ENCODE results near the gene MYO1D.

MYO1D gene

DNA sequence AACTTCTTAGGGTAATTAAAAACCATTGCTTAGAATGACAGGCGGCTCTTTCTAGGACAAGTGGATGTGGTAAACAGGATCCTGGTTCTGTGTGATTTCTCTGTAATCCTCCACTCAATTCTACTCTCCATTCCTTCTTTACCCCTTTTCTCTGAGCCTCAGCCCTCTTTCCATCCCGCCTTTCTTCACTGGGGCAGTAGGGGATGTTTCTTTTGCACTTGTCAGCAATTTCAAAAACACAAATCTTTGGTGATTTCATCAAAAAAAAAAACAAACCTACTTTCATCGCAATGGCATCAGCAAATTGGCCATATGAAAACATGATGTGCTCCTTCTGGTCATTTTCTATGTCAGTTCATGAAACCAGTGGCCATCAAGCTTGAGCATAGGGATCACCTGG lies 285.5 kb downstream of the MYO1D start:
- no peak overlapping the region for H3K4me3 ChIP-seq (ENCODE audit: low read depth, low read length)

DNA sequence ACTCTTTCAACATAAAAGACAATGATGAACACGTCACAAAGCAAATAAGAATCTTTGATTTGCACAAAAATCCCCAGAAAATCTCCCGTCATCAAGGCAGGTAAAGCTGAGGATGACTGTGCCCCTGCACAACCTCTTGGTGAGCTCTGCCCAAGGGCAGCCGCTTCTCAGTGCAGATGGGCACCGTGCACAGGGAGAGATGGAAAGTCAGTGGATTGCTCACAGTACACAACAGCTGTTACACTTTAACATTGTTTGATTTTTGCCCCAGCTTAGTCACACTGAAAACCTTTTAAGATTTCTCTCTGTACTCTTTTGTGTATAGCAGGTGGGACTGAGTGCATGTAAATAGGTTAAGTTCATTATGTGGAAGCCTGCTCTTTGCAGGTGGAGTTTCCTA lies 285.9 kb downstream of the MYO1D start:
- no peak overlapping the region for H3K4me3 ChIP-seq (ENCODE audit: low read depth, low read length)

DNA sequence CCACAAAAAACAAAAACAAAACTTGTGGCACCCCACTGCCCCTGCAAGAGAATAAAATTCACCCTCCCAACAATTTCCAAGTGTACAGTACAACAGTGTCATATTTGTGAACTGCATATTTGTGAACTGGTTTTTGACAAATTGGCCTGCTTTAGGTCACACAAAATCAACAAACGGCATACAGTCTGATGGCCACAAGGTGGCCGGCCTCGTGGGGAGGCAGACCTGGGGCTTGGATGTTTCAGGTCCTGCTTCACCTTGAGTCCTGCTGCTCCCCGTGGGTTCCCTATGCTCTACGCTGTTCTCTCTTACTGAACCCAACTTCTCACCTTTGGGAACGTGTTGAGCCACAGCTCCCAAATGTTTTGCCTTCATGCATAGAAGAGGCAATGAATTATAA lies 287.9 kb downstream of the MYO1D start:
- H3K4me3 ChIP-seq (ENCODE audit: low read depth, low read length), result no peak overlapping the region

DNA sequence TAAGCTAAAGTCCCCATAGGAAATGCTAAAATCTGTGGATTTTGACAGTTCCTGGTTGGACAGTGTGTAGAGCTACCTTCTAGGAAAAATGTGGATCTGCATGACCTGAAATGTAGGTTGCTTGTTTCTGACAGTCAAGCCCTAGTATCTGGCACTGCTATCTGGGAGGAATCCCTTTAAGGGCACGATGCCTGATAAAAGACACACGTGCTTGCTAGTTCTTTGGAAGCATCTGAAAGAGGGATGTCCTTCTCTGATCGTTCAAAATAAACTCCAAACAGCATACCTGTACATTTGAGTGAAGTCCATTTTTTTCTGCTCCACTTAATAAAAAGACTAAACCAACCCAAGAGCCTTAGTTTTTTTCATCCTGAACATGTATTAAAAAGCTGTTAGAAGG lies 288.8 kb downstream of the MYO1D start:
- no peak overlapping the region for H3K4me3 ChIP-seq (ENCODE audit: low read depth, low read length)

DNA sequence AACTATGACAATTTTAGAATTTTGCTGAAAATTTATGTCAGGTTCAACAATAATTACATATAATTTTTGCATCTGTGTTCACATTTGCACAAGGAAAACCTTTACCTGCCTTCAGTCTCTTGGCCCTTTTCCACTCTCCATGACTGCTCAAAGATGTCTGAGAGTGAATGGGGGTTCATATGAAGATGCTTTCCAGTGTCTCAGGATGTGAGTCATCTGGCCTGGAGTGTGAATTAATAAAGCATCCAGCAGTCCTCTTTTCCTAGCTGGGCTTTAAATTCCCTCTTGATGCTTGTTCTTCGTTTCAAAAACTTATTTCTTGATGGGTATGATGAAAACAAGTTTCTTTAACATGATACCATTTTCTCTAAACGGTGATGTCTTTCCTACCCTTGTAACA lies 290.3 kb downstream of the MYO1D start:
- no peak overlapping the region for H3K4me3 ChIP-seq (ENCODE audit: low read depth, low read length)

DNA sequence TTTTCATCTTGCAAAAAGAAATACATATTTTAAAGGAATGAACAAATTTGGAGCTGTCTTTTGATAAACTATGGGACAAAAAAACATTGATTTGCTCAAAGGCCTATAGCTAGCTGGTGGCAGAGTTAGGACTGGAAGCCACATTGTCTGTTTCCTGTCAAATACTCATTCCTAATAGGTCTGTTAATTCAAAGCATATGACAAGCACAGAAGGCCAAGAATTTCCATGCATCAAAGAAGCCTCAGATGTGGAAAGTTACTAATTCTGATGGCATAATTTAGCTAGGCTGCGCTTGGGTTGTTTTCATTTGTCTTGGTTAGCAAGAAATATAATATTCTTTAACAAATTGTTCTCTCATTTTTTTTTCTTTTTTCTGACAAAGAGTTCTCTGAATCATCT lies 292.1 kb downstream of the MYO1D start:
- no peak overlapping the region for H3K4me3 ChIP-seq (ENCODE audit: low read depth, low read length)

DNA sequence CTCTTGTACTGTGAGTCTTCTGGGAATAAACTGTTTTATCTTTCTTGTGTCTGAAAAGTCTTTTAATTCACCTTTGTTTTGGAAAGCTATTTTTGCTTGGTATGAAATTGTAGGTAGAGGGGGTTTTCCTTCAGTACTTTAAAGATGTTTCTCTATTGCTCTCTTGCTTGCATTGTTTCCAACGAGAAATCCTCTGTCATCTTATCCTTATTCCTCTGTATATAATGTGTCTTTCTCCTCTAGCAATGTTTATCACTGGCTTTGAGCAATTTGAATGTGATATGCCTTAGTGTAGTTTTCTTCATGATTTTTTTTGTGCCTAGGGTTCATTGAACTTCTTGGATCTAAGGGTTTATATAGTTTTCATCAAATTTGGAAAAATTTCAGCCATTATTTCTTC lies 293.9 kb downstream of the MYO1D start:
- no peak overlapping the region for H3K4me3 ChIP-seq (ENCODE audit: low read depth, low read length)

DNA sequence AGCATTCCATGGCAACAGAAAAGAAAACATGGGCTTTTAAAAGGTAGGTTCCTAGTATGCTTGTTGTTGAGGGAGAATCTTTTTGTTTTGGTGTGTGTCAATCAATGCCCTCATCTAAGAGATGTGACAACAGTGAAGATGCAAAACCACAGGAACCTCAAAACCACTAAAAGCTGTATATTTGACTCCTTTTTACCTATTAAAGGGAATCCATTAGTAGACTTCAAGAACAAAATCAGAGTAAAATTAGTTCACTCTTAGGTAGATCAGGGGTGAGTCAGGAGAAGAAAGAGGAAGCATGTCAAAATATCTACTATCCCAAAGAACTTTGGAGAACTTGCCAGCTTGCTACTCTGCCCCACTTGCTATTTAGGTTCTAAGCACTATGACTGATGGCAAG lies 301.1 kb downstream of the MYO1D start:
- no peak overlapping the region for H3K4me3 ChIP-seq (ENCODE audit: low read depth, low read length)

DNA sequence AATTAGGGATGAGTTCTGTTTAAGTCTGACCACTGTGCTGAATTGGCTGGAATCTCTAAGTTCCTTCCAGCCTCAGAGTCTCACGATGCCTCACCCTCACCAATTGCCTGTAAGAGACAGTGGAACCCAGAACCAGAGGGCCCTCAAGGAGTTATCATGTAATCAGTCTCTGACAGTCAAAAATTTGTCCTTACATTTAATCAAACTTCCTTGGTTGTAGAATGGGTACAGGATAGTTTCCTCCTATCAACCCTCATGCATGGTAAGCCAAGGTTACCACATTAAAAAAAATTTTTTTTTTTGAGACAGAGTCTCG lies 306.9 kb downstream of the MYO1D start:
- H3K4me3 ChIP-seq (ENCODE audit: low read depth, low read length), result no peak overlapping the region

DNA sequence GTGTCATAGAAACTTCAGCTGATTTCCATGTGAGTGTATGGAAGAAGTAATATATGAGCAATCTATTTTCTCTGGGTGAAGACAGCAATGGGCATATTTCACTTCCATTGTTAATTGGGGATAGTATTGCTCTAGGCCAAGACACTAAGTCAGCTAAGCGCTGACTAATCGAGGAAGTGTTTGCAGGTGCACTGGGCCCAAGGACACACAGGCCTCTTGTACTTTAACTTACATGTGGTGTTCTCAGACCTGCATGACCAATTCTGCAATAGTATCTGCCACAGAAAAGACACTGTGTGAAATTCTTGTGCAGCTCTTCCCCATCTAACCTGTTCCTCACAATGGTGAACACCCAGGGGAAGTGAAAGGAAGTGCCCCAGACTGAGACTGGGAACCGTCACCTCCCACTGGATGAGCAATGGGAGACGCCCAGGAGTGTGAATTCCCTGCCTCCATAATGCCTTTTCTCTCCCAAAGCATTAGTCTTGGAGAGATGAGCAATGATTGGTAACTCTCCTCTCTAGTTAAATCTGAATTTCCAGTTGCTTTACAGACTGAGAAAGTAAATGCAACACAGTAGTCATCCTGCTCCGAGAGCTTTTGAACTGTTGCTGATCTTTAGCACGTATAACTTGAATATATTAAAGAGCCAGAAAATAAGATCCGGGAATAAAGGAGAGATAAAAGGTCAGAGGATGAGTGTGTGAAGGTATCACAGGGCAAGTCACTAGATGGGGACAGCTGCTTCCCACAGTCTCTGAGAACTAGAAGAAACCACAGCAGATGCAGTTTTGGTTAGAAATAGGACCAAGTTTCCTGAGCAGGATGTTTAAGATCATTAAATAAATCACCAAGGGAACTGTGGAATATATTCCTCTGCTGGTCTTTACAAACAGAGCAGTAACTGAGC lies 307.5 kb downstream of the MYO1D start:
- H3K4me3 ChIP-seq (ENCODE audit: low read depth, low read length), result no peak overlapping the region

DNA sequence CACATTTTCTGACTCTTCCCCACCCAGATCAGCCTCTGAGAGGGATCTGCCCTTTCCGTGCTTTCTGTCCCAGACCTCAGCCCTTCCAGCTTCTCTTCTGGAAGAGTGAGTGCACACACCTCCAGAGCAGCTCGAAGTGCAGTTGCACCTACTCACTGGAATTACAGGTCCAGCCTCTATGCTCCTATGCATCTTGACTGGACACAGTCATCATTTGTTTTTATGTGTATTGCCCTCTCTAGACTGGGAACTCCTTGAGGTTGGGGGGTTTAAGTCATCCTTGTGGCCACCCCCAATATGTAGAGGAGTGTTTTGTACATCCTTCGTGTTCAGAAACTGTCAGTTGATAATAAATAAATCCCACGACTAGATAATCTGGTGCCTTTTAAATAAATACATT lies 308.2 kb downstream of the MYO1D start:
- no peak overlapping the region for H3K4me3 ChIP-seq (ENCODE audit: low read depth, low read length)

DNA sequence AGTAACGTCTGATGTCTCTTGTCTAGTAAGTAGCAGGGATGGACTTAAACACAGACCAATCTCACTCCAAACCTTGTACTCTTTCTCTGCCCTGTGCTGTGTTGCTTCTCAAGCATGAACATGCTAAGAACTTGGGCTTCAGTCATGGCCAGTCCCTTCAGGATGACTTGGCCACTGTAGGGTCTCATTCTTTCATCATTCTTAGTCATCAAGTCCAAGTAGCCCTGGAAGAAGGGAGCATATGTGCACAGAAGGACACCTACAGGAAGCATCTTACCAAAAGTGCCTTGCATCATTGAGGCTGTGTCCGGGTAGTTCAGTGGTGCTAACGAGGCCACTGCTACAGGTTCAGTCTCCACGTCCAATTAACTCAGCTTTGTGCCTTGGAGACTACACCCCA lies 309.4 kb downstream of the MYO1D start:
- H3K4me3 ChIP-seq (ENCODE audit: low read depth, low read length), result no peak overlapping the region

DNA sequence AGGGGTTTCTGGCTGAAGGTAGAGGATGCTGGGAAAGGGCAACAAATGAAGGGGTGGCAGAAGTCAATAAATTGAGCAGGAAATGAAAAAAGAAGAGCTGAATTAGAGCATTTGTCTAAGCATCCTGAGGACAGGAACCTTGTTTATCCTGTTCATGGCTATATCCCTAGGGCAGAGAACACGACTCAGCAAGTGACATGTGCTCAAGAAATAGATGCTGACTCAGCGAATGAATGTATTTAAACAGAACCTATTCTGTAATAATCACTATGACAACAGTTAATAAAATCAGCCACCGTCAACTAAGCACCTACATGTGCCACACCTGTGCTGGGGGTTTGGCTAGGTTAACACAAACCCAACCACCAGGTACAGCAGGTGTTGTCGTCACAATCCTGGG lies 309.8 kb downstream of the MYO1D start:
- H3K4me3 ChIP-seq (ENCODE audit: low read depth, low read length), result no peak overlapping the region

DNA sequence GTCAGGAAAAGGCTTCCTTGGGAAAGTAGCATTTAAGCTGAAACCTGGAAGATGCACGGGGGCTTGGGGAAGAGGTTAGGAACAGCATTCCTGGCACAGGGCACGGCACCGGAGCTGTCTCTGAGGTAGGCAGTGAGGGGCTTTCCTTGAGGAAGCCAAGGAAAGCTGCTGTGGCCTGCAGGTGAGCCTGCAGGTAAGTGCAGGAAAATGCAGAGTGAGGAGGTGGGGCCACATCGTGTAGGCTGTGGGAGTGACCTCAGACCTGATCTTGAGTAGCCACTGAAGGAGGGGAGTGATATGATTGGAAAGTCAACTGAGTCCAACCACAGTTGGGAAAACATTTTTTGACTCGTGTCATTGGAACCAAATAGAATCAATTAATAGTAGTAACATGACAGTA lies 310.6 kb downstream of the MYO1D start:
- no peak overlapping the region for H3K4me3 ChIP-seq (ENCODE audit: low read depth, low read length)

DNA sequence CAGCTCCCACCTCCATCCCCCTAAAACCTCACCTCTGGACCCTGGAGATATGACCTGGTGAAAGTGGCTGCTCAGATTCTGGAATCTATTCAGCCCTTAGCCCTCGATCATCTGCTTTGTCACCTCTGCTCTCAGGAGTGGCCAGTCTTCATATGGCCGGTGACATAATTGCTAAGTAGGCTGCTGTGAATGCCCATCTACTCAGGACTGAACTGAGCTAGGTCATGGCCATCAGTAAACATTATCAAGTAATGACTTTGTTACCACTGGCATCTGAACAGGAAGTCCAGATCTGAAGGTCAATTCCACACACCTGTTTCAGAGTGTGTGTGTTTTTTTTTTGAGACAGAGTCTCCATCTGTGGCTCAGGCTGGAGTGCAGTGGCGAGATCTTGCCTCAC lies 311.5 kb downstream of the MYO1D start:
- H3K4me3 ChIP-seq (ENCODE audit: low read depth, low read length), result no peak overlapping the region

DNA sequence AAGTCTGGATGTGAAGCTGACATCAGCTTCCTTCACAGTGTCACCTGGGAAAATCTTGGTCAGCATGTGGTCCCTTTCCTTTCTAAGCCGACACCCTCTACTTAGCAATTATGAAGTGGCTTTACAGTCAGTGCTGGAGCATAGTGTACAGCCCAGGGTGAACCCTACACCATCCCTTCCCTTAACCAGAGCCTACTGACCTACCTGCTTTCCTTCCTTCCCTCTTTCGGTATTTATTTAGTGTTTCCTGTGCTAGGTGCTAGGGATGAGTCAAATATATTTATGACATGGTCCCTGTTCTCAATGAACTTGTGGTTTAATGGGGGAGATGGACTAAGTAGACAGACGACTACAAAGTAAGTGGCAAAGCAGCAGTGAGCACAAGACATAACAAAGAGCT lies 312.6 kb downstream of the MYO1D start:
- no peak overlapping the region for H3K4me3 ChIP-seq (ENCODE audit: low read depth, low read length)

DNA sequence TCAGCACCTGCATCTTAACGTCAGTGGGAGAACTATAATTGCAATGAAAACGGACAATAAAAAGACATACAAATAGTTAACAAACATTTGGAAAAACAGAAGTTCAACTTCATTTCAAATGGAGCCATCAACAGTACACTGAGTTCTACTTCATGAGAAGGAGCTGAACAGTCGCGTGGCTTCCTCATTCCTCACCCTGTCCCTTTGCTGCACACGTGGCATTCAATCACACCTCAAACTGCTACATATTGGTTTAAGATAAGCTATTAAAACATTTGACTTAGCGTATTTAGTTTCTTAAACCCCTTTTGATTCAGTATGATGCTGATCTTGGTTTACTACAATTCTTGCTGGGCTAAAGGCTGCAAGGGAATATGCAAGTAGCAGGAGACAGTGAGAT lies 313.3 kb downstream of the MYO1D start:
- H3K4me3 ChIP-seq (ENCODE audit: low read depth, low read length), result no peak overlapping the region

DNA sequence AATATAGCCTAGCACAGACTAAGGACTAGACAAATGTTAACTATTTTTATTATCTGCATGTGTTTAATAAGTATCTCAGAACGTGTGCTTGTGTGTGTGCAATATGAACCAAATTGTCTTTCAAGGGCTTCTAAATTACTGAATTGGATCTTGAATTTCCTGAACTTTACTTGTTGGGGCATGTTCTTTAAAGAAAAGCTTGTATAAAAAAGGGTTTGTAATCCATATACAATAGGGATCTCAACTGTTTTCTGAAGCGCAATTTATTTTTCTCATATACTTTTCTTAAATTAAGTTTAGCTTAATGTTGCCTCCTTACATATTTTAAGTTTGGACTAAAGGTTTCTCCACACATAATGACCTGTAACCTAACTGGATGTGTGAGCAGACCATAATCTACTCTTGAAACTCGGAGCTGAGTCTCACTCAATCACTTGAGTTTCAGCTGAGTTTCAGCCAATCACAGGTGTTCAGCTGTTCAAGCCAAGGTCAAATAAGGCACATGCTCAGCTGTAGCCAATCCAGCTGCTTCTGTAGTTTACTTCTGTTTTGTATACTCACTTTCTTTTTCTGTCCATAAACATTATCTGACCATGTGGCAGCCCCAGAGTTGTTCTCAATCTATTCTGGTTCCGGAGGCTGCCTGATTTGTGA lies 317.8 kb downstream of the MYO1D start:
- H3K4me3 ChIP-seq (ENCODE audit: low read depth, low read length), result no peak overlapping the region

DNA sequence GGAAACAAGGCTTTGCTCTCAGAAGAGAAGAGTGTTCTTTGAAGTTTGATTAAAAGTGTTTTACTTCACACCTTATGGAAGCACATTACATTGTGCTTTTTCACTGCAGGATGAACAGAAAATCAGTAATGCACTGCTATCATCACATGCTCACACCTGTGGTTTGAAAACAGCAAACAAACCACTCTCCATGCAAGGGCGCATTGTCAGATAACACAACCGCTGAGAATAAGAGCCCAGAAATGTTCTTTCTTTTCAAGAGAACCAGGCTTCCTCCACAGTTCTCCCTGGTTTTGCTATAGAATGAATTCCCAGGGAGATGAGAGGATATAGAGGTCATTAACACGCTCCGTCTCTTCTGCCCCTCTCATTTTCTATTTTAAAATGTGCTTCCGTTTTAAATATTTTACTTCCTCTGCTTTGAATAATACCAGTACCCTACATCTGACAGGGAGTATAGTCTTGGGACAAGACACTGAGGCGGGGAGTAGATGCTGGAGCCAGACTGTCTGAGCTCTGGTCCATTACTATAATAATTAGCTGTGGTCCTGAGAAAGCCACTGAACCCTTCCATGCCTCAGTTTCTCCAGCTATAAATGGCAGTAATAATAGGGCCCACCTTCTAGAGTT lies 318.5 kb downstream of the MYO1D start:
- no peak overlapping the region for H3K4me3 ChIP-seq (ENCODE audit: low read depth, low read length)

DNA sequence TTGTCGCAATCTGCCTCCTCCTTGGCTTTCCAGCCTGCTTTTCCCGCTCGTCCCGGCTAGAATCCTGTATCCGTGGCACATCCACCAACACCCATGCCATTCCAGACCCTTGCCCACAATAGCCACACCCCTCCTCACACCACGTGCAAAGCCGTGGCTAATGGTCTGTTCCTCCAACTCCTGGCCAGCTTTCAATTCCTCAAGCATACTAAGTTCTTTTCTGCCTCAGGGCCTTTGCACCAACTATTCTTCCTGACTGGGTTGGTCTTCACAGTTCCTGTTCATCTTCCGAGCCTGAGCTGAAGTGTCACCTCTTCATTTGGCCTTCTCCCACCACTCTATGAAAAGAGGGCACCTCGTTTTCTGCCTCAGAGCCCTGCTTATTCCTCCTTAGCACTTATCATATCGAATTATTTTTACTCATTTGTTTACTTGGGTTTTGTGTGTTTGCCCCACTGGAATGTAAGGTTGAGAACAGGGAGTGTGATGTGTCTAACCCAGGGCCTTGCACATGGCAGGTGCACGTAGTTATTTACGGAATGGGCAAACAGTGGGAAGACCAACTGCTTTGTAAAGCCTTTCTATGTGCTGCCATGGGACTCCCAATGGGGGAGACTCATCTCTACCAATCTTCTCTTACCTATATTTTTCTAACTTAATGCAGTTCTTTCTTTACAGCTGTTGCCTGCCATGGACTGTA lies 321.2 kb downstream of the MYO1D start:
- no peak overlapping the region for H3K4me3 ChIP-seq (ENCODE audit: low read depth, low read length)

DNA sequence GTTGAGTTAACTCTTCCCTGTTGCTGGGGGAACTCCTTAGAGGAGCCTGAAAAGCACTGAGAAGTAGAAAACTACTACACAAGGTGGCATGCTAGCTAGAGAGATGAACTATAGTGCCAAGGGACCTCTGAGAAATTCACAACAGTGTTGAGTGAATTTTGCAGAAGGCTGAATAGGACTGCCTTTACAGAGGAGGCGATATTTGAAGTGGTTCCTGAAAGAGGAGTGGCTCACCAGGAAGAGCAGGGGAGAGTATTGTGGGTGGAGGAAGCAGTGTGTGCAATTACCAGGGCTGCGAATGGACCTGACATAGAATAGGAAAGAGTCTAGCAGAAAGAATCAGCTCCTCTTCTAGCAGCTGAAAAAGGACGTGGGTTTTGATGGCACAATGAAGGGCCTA lies 323.8 kb downstream of the MYO1D start:
- no peak overlapping the region for H3K4me3 ChIP-seq (ENCODE audit: low read depth, low read length)

DNA sequence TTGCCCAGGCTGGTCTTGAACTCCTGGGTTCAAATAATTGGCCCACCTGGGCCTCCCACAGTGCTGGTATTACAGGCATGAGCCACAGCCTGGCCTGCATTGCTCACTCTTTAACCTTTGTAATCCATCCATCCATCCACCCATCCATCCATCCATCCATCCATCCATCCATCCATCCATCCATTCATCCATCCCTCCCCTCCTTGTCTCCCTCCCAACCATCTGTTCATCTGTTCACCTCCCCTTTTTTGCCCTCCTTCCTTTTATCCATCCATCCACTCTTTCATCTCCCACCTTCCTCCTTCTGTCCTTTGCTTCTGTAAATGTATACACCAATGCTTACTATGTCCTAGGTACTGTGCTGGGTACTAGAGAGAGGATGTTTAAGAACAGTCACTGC lies 324.6 kb downstream of the MYO1D start:
- H3K4me3 ChIP-seq (ENCODE audit: low read depth, low read length), result no peak overlapping the region

Measured in iPS-11a (cell line).